Caco-2 (cell line): ENCODE data around the gene FAM114A1. TPM values are rescaled to one million over a fixed set of nuclear protein-coding genes. Genes with fewer than 3 reads are reported as not detected.
"Not testable (repeated sequence)": the region's sequence is repeated elsewhere in the genome, so short reads cannot be mapped to it uniquely, and the experiment has no call there.

Experiments
- BruUV-seq: library from RNA; stranded (reverse); fragments of 400-500 nt; replicated peaks from 2 replicates; lab custom pipeline; 2021; lab: Mats Ljungman, UMichigan
- CTCF ChIA-PET: fragments of 300-600 bp; sonication (Branson Sonifier 250); formaldehyde crosslinking; loops from one replicate; lab custom pipeline; 2022; ENCODE audit warnings: antibody characterized with exemption; lab: Charles Lee
- POLR2A ChIA-PET: fragments of 300-600 bp; sonication (Branson Sonifier 250); formaldehyde crosslinking; loops from one replicate; lab custom pipeline; 2022; ENCODE audit warnings: antibody characterized with exemption; lab: Charles Lee
- DNase-seq, 2 experiments: peaks; one replicate each; pipeline versions ENCODE4 v3.0.0 to v3.0.0-alpha.2; 2020 to 2022
- H3K27me3 ChIP-seq: replicated peaks from 2 replicates; pipeline ENCODE4 v1.6.0; 2011; ENCODE audit warnings: low read length; ENCODE audit not compliant: control insufficient read depth, insufficient read depth
- H3K36me3 ChIP-seq: 2 replicates; pipeline ENCODE4 v1.5.1; 2011; ENCODE audit warnings: low read length; ENCODE audit not compliant: control insufficient read depth, insufficient read depth
- H3K4me1 ChIP-seq: fragments of 250-450 bp; sonication (Bioruptor Pico); 2 replicates; pipeline ENCODE4 v1.5.1; 2020; ENCODE audit warnings: mild to moderate bottlenecking
- H3K4me3 ChIP-seq: 2 replicates; pipeline ENCODE4 v1.5.1; 2011; ENCODE audit warnings: low read depth, mild to moderate bottlenecking, control low read depth, low read length
- H3K9me3 ChIP-seq: fragments of 250-450 bp; sonication (Bioruptor Pico); 2 replicates; pipeline ENCODE4 v1.5.1; 2020; ENCODE audit warnings: mild to moderate bottlenecking, moderate library complexity
- H3K27ac Mint-ChIP-seq: one replicate; pipeline ENCODE4 v1.8.0; 2022; ENCODE audit warnings: mixed read lengths; ENCODE audit not compliant: unreplicated experiment
- H3K27me3 Mint-ChIP-seq: one replicate; pipeline ENCODE4 v1.8.0; 2022; ENCODE audit warnings: mixed read lengths; ENCODE audit not compliant: insufficient read depth, unreplicated experiment
- H3K36me3 Mint-ChIP-seq: one replicate; pipeline ENCODE4 v1.8.0; 2022; ENCODE audit warnings: mild to moderate bottlenecking, mixed read lengths; ENCODE audit not compliant: insufficient read depth, unreplicated experiment
- H3K4me1 Mint-ChIP-seq: one replicate; pipeline ENCODE4 v1.8.0; 2022; ENCODE audit warnings: low read depth, mixed read lengths; ENCODE audit not compliant: unreplicated experiment
- H3K4me3 Mint-ChIP-seq: one replicate; pipeline ENCODE4 v1.8.0; 2022; ENCODE audit warnings: mild to moderate bottlenecking, moderate library complexity, mixed read lengths; ENCODE audit not compliant: unreplicated experiment
- H3K9me3 Mint-ChIP-seq: one replicate; pipeline ENCODE4 v1.8.0; 2022; ENCODE audit warnings: mixed read lengths; ENCODE audit not compliant: unreplicated experiment
- CTCF ChIP-seq, 2 experiments: fragments of 200-600 bp in 1 of 2; IDR thresholded peaks; 1 replicate in 1 of 2; 2 replicates in 1 of 2; pipeline versions ENCODE4 v1.5.1 to v1.8.0; 2011 to 2022; ENCODE audit warnings: antibody characterized with exemption in 1 of 2, control low read depth in 1 of 2, inconsistent platforms in 1 of 2, low read depth in 1 of 2, low read length in 1 of 2, mild to moderate bottlenecking in 1 of 2, moderate library complexity in 1 of 2; ENCODE audit not compliant: insufficient read depth in 1 of 2, severe bottlenecking in 1 of 2, unreplicated experiment in 1 of 2
- intact Hi-C: fragments of 100-400 bp; cut with micrococcal nuclease; formaldehyde crosslinking; loops from one replicate; pipeline ENCODE4 v1.10.0; 2022; ENCODE audit not compliant: unreplicated experiment
- total RNA-seq: library from RNA; stranded (reverse); gene quantifications from 2 replicates; pipeline ENCODE4 v1.2.3, GENCODE V29; 2022

Gene FAM114A1
- total RNA-seq, 1 experiment from 2014 or later: 20.8 TPM

GRCh38 chr4:38935391-38936073 lies 67.9 kb downstream of the FAM114A1 start:
- no peaks in the 10 kb centered on the region for H3K27me3 Mint-ChIP-seq
- H3K4me3 ChIP-seq: no peak overlapping the region
- no peaks in the 10 kb centered on the region for H3K4me1 ChIP-seq
- H3K9me3 ChIP-seq: no peaks in the 10 kb centered on the region
- H3K9me3 Mint-ChIP-seq: no peaks in the 10 kb centered on the region
- no peaks in the 10 kb centered on the region; the same call in 1 of the 2 replicates for H3K36me3 ChIP-seq
- no TSS peak for BruUV-seq
- TF ChIP-seq CTCF (IDR thresholded peaks at IDR 0.05; ENCODE audit: insufficient read depth in 1 of 2, low read depth in 1 of 2, low read length in 1 of 2, severe bottlenecking in 1 of 2, unreplicated experiment in 1 of 2): no peak
- no peak overlapping the region for H3K27ac Mint-ChIP-seq
- CTCF ChIA-PET: no interaction called here
- intact Hi-C loops: no loop called here
- H3K27me3 ChIP-seq: no peaks in the 10 kb centered on the region
- no peaks in the 10 kb centered on the region for H3K4me1 Mint-ChIP-seq
- no peak for DNase-seq
- POLR2A ChIA-PET: no interaction called here
- peaks cover 9% of the 10 kb centered on the region for H3K36me3 Mint-ChIP-seq
- no peak overlapping the region for H3K4me3 Mint-ChIP-seq

DNA sequence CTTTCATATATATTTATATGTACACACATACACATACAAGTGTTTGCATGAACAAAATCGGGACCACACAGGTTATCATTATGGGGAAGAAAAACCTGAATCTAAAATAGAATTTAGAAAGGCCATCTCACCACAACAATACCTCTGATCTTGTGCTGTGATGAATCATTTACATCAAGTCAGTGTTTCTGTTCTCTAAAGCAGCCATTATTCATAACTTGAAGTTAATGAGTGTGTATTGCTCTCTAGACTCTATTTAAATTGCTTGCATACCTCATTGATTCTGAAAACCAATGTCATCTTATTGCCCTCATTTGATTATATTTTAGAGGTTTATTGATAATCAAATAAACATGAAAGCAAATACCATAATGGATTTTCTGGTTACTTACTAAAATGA lies 71.6 kb downstream of the FAM114A1 start:
- no peaks in the 10 kb centered on the region; the same call in 1 of the 2 replicates for H3K36me3 ChIP-seq

DNA sequence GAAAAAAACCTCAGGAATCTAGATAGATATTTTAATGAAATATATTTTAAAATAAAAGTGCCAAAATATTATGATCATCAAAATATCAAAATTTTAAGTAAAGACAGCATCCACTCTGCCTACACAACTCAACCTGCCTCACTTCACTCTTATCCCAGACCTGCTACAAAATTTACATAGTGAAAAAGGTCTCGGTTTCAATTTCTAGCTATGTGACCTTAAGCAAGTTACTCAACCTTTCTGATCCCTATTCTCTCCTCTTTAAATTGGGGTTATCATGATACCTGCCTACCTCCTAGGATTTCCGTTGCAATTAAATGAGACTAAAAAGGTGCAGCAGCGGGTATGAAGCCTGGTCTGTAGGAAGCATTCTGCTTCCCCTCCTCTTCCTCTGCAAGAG lies 72.9 kb downstream of the FAM114A1 start:
- CTCF ChIA-PET: no interaction called here
- Histone ChIP-seq H3K4me3 (no peak overlapping the region), H3K9me3 (no peaks in the 10 kb centered on the region), H3K36me3 (no peaks in the 10 kb centered on the region; the same call in 1 of the 2 replicates), H3K27me3 (no peaks in the 10 kb centered on the region), H3K4me1 (no peaks in the 10 kb centered on the region)
- no peak for DNase-seq
- Mint-ChIP-seq H3K27me3 (no peaks in the 10 kb centered on the region), H3K36me3 (no peaks in the 10 kb centered on the region), H3K4me3 (no peak overlapping the region), H3K4me1 (no peaks in the 10 kb centered on the region), H3K27ac (no peak overlapping the region), H3K9me3 (no peaks in the 10 kb centered on the region)
- POLR2A ChIA-PET: no interaction called here
- BruUV-seq: no TSS peak
- intact Hi-C loops: no loop called here
- no peak for TF ChIP-seq CTCF (IDR thresholded peaks at IDR 0.05; ENCODE audit: insufficient read depth in 1 of 2, low read depth in 1 of 2, low read length in 1 of 2, severe bottlenecking in 1 of 2, unreplicated experiment in 1 of 2)

More for the DNA sequence above, 71.6 kb downstream of the FAM114A1 start:
- no peak for DNase-seq
- no peak for TF ChIP-seq CTCF (IDR thresholded peaks at IDR 0.05; ENCODE audit: insufficient read depth in 1 of 2, low read depth in 1 of 2, low read length in 1 of 2, severe bottlenecking in 1 of 2, unreplicated experiment in 1 of 2)
- intact Hi-C loops: no loop called here
- Histone ChIP-seq H3K4me1 (no peaks in the 10 kb centered on the region), H3K27me3 (no peaks in the 10 kb centered on the region), H3K9me3 (no peaks in the 10 kb centered on the region), H3K4me3 (no peak overlapping the region)
- Mint-ChIP-seq H3K27ac (no peak overlapping the region), H3K27me3 (no peaks in the 10 kb centered on the region), H3K4me1 (no peaks in the 10 kb centered on the region), H3K36me3 (no peaks in the 10 kb centered on the region), H3K4me3 (no peak overlapping the region), H3K9me3 (no peaks in the 10 kb centered on the region)
- CTCF ChIA-PET: no interaction called here
- BruUV-seq: no TSS peak
- POLR2A ChIA-PET: no interaction called here

- CTCF ChIA-PET, BruUV-seq, H3K4me3 ChIP-seq, intact Hi-C loops, H3K4me1 ChIP-seq, DNase-seq, H3K27ac Mint-ChIP-seq, POLR2A ChIA-PET, H3K9me3 ChIP-seq, H3K9me3 Mint-ChIP-seq, H3K36me3 Mint-ChIP-seq, H3K36me3 ChIP-seq, H3K27me3 ChIP-seq, H3K4me1 Mint-ChIP-seq, H3K27me3 Mint-ChIP-seq, H3K4me3 Mint-ChIP-seq: not testable (repeated sequence)
Observed at GRCh38 chr4:38941906-38942305, 74.3 kb downstream of the FAM114A1 start.
